NCI-H1417 treated with DMSO at 0.1 percent for 48 hours (cell line): Measurements from ENCODE around the gene AVEN.
"Not testable (repeated sequence)": the region's sequence is repeated elsewhere in the genome, so short reads cannot be mapped to it uniquely, and the experiment has no call there.

Experiments used
- DNase-seq: peaks from one replicate; lab custom pipeline; 2025; lab: John Stamatoyannopoulos, UW

The AVEN gene, protein sequence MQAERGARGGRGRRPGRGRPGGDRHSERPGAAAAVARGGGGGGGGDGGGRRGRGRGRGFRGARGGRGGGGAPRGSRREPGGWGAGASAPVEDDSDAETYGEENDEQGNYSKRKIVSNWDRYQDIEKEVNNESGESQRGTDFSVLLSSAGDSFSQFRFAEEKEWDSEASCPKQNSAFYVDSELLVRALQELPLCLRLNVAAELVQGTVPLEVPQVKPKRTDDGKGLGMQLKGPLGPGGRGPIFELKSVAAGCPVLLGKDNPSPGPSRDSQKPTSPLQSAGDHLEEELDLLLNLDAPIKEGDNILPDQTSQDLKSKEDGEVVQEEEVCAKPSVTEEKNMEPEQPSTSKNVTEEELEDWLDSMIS

DNA sequence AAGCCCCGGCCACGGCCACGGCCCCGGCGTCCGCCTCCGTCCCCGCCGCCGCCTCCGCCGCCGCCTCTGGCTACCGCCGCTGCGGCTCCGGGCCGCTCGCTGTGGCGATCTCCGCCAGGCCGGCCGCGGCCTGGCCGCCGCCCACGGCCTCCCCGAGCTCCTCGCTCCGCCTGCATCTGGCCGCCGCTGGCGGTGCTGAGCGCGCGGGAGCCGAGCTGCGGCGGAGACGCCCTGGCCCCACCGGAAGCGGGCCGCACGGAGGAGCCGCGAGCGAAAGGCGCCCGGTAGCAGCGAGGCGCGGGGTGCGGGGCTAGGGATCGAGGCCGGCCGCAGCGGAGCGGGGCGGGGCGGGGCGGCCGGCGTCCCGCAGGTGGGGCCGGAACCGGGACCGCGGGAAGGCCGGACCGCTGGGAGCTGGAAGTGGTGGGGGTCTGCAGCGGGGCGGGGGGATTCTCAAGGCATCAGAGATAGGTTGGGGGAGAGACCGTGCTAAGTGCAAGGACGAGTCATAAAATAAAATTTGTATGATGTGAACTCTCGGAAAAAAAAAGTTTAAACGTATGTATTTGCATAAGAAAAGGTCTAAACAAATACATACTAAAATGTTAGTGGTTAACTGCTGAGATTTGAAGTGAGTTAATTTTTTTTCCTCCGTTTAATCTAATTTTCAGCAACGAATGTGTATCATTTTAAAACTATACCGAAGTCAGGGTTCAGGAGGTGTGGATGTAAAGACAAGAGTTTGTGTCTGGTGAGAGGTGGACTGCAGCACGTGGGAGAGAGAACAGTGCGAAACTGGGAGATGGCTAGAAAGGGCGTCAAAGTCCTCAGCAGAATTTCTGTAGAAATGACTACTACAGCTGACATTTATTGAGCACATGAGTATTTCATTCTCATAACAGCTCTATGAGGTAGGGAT is at the start of gene AVEN:
Gene AVEN, minus strand, starts transcription at position 334 of the 919 bp plus-strand sequence. Its CDS starts 158 bp downstream, at position 176.
- DNase-seq, result no peak

DNA sequence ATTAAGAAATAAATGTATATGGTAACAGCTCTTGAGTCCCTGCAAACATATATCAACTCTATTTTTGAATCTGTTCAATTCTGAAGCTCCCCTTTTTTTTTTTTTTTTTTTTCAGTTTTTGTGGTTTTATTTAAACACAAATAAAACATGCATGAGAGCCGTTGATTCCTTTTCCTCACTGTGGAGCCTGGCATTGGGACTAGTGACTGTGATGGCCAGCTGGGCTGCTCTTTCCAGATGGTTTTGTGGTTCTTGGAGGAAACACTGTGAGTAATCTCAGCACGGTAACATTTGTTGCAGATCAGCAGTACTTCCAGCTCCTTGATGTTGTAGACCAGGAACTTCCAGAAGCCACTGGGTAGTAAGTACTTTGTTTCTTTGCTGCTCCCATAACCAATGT is 46.7 kb upstream of the AVEN start:
- no peak for DNase-seq

DNA sequence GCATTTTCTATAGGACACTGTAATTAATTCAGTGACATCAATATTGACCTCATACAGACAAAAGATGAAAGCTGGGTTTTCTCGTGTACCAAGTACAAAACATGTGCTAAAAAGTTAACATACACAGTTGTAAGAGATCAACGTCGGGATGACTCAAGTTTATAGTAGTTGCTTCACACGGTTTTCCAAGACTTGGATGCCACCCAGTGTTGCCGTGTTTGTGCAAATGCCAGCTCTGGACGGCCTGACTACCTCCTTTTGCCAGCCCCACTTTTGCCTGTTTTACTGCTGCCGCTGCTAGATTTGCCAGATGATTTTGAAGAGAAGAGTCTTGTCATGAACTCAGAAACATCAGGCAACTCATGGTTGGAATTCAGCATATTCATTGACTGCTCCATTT is 45.1 kb upstream of the AVEN start:
- DNase-seq, result no peak

DNA sequence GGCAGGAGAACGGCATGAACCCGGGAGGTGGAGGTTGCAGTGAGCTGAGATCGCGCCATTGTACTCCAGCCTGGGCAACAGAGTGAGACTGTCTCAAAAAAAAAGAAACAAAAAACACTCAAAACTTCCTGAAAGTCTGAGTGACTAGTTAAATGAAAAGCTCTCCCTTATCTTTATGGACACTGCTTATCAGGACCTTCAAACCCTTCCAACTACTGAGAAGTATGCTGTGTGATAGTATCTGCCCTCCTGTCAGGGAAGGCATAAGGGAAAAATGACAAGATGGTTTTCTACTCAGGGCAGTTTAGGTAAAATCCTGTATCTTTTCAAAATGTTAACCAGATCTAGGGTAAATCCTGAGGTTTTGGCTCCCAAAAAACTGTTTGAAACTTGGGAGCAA is 40.9 kb upstream of the AVEN start:
- DNase-seq, result no peak

DNA sequence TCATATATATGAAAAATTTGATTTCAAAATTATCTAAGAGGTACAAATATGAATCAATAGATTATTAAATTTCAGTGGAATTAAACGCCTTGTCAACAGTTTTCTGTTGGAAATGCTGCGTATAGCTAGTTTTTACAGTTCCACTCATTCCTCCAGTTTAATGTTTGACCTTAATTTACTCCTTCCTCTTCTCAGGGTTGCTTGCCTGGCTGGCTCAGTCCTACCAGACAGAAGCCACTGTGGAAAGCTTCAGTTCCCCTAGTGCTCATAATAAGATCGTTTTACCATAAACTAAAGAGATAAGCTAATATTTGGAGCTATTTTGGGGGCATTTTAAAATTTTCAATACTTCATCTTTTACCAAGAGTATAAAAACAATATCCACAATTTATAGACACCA is 39.9 kb upstream of the AVEN start:
- DNase-seq, result no peak

DNA sequence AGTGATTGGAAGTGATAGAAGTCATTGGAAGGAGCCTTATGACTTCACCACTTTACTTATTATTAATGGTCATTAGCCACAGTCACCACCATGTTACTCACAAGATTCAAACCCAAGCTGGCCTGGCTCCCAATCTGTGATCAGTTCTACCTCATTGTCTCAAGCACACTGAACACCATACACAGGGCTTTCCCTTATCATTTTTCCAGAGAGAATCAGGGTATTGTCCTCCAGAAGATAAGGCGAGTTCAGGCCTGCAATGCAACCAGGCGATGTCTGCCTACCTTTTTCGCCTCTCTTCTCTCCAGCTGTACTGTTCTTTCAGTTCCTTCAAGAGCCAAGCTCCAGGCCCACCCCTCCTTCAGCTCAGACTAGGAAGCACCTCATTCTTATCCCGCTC is 37.8 kb upstream of the AVEN start:
- no peak for DNase-seq

DNA sequence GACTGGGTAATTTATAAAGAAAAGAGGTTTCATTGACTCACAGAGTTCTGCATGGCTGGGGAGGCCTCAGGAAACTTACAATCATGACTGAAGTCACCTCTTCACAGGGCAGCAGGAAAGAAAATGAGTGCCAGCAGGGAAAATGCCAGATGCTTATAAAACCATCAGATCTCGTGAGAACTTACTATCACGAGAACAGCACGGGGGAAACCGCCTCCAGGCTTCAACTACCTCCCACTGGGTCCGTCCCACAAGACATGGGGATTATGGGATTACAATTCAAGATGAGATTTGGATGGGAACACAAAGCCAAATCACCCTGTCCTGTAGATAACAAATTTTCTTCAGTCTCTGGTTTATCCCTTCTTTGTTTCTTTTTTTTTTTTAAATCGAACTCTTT is 31.0 kb upstream of the AVEN start:
- no peak for DNase-seq

DNA sequence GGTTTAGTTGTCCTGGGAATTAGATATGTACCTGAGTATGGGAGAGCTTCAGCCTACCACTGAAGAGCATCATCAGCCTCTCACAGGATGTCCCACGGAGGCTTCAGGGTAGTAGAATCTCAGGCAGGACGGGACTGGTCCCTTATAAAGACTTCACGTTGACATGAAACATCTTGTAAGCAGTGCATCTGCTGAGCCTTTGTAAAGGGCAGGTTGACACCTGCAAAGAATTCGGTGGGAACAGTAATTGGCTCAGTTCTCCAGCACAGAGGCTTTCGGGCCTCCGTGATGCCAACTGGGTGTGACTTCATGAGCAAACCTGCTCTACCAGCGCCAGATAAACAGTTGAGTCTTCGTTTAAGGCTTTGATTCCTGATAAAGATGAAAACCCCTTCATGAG is 26.9 kb upstream of the AVEN start:
- no peak for DNase-seq

DNA sequence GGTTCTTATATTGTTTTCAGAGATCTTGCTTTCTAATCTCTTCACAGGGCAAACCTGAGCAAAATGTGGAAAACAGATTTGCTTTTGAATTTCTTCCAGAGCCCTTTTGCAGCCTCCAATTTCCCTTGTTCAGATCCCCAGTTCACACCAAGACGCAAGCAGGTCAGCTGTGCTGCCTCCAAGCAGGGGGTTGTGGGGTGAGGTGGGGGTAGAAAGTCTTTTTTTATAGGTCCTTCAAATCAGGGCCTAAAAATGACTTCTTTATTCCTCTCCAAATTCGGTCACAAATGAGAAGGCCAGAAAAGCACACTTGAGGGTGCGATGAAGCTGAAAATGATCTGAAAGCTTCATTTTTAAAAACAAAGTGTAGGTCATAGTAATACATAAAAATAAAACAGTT is 26.3 kb upstream of the AVEN start:
- DNase-seq, result no peak

DNA sequence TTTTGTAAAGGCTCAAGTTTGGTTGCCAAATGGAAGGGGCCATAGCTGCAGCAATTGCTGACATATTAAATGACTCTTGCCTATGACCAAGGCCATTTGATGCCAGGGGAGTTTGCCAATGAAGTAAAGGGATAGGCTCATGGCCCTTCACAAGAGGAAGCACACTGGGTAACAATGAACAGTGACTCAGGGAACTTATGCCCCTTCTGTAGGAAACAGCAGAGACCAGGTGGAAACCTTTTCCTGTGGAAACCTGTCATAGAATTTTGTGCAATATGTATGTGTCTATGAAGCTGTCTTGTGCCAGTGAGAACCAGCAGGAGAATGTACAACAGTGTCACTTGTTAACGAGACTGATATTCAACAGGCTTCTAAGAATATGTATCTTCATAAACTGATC is 25.4 kb upstream of the AVEN start:
- no peak for DNase-seq

DNA sequence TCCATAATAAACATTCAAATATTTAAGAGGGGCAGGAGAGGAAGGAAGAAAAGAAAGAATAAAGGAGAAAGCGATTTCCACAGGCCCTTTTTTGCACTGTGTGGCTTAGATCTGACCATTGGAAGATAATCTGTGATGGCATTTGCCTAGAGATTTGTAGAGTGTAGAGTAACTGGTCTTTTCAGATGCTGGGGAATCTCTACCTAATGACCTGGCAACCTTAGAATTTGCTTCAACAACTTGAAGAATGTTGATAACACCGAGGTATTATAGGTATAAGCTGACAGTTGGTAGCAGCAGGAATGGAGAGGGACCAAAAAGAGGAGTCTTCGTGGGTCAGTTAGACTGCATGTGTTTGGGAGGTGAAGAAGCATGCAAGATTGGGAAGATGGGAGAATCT is 20.9 kb upstream of the AVEN start:
- DNase-seq, result no peak

DNA sequence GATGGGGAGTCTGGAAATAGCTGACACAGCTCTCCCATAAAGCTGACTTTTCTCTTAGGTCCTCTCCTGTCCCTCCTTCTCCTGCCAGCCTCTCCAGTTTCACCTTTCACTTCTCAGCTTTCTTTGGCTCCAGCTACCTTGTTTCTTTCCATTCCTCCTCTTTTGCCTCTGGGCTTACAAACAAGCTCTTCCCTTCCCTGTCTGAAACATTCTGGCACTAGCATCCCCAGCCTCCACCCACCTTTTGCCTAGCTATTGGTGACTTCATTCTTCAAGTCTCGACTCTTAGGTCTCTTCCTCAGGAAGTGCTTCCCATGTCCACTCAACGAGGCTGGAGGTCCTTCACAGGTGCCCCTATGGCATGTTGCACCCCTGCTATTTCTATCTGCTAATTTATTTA is 20.5 kb upstream of the AVEN start:
- no peak for DNase-seq

DNA sequence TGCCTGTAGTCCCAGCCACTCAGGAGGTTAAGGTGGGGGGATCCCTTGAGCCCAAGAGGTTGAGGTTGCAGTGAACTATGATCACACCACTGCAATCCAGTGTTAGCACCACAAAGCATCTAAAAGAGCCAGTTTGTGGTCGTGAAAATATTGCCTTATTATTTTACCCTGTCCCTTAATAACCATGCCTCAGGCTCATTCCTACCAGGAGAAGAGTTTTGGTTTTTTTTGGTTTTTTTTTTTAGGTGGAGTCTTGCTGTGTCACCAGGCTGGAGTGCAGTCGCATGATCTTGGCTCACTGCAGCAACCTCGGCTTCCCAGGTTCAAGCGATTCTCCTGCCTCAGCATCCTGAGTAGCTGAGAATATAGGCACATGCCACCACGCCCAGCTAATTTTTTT is 17.9 kb upstream of the AVEN start:
- no peak for DNase-seq

DNA sequence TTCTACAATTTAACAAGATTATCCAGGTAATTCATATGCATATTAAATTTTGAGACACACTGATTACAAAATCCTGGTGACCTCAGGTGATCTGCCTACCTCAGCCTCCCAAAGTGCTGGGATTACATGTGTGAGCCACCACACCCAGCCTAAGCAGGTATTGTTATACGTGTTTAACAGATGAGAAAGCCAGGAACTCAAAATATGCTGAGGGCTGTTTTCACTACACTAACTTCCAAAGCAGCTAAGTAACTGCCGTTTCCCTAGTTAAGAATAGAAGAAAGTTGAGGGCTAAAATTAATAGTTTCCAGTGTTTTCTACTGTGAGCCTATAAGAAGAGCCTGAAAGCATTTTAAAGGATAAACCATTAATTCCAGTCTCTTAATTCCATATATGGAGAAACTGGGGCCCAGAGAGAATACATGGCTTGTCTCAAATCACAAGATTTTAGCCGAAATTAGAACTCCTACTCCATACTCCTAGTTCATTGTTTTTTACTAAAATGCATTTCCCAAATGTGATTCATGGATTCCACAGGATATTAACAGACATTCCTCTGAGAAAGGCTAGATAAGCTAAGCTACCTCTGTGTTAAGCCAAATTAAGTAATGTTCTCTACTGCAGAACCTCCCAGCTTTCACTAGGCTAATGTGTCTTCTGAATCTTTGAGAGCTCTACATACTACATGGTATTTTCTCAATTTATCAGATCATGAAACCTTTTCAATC is 17.0 kb upstream of the AVEN start:
- DNase-seq, result no peak

DNA sequence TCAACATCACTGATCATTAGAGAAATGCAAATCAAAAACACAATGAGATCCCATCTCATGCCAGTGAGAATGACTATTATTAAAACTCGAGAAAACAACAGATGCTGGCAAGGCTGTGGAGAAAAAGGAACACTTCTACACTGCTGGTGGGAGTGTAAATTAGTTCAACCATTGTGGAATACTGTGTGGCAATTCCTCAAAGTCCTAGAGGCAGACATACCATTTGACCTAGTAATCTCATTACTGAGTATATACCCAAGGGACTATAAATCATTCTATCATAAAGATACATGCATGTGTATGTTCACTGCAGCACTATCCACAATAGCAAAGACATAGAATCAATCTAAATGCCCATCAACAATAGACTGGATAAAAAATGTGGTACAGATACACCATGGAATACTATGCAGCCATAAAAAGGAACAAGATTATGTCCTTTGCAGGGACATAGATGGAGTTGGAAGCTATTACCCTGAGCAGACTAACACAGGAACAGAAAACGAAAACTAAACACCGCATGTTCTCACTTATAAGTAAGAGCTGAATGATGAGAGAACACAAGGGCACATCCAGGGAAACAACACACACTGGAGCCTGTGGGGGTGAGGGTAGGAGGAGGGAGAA is 15.2 kb upstream of the AVEN start:
- DNase-seq, result no peak

DNA sequence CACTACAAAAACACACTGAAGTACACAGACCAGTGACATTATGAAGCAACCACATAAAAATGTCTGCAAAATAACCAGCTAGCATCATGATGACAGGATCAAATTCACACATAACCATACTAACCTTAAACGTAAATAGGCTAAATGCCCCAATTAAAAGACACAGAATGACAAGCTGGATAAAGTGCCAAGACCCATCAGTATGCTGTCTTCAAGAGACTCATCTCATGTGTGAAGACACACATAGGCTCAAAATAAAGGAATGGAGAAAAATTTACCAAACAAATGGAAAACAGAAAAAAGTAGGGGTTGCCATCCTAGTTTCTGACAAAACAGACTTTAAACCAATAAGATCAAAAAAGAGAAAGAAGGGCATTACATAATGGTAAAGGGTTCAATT is 11.4 kb upstream of the AVEN start:
- not testable (repeated sequence) for DNase-seq

DNA sequence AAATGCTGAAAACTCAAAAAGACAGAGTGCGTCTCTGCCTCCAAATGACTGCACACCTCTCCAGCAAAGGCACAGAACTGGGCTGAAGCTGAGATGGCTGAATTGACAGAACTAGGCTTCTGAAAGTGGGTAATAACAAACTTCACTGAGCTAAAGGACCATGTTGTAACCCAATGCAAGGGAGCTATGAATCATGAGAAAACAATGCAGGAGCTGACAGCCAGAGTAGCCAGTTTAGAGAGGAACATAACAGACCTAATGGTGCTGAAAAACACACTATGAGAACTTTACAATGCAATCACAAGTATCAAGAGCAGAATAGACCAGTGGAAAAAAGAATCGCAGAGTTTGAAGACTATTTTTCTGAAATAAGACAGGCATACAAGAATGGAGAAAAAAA is 10.1 kb upstream of the AVEN start:
- no peak for DNase-seq

DNA sequence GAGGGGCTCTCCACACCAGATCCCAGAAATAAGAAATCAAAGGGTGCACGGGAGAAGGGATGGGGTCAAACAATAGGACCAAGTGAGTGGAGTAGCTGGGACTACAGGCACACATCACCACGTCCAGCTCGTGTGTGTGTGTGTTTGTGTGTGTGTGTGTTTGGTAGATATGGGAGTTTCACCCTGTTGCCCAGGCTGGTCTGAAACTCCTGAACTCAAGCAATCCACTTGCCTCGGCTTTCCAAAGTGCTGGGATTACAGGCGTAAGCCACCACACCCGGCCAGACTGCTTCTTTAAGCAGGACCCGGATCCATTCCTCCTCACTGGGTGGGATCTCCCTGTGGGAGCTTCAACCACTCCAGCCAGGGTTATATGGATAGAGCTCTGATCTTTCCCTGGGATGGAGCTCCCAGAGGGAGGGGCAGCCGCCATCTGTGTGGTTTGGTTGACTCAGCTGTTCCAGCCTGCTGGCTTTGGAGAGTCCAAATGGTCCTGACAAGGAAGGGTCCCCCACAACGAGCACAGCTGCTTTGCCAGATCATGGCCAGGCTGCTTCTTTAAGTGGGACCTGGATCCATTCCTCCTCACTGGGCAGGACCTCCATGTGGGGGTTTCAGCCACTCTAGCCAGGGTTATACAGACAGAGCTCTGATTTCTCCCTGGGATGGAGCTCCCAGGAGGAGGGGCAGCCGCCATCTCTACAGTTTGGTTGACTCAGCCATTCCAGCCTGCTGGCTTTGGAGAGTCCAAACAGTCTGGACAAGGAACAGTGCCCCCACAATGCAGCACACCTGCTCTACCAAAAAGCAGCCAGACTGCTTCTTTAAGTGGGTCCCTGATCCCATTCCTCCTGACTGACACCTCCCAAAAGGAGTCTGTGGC is 9.1 kb upstream of the AVEN start:
- no peak for DNase-seq

DNA sequence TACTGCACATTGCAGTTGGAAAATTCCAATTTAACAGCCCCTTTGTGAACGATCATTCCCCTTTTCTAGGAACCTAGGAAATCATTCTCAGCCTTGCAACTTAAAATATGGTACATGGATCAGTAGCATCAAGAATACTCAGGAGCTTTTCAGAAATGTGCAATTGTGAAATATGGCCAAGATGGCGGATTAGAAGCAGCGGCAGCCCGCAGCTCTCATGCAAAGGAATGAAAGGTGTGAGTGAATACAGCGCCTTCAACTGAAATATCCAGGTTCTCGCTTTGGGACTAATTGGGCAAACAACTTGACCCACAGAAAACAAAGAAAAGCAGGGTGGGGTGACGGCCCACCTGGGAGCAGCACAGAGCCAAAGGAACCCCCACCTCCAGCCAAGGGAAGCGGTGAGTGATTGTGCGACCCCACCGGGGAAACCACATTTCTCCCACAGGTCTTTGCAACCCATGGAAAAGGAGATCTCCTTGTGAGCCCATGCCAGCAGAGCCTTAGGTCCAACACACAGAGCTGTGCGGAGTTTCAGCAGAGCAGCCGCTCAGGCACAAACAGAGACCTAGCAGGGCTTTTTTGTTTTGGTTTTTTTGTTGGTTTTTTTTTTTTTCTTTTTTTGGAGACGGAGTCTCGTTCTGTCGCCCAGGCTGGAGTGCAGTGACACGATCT is 7.6 kb upstream of the AVEN start:
- DNase-seq, result no peak

DNA sequence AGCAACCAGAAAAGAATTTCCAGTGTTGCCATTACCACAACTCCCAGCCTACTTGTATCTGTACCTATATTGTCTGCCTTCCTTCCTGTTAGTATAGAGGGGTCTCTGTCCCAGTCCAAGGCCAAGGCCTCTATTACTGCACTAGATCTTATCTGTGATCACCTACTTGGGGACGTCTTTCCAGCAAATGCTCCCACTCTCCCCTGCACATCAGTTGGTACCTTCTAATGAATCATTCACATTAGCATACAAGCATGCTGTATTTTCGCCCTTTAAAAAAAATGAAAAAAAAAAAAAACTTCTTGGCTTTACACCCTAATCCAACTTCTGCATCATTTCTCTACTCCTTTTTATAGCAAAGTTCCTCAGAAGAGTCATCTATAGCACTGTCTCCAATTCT is 4.8 kb upstream of the AVEN start:
- DNase-seq, result no peak

DNA sequence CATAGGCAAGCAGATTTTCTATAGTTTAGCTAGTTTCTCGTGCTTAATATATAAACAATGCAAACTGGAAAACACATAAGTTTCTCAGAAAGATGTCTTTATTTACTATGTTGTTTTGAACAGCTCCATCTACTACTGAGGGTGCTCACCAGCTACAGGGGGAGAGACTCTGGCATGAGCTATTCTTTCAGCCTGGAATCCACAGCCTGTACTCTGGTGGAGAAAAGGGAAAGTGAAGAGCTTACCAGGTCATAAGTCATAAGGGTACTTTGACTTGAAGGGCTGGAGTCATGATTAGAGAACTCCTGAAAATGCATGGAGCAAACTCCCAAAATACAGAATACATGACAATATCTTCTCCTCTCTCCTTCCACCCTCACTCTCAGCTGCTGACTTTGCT is 4.4 kb upstream of the AVEN start:
- no peak for DNase-seq
